HEK293 (cell line): Measurements from ENCODE around the gene MBOAT2.

Experiments
- CTCF ChIA-PET: fragments of 350-600 bp; formaldehyde crosslinking; extraction: SDS; loops from one replicate; lab custom pipeline; 2021; ENCODE audit warnings: antibody characterized with exemption; lab: Yijun Ruan, JAX
- POLR2A ChIA-PET: fragments of 300-600 bp; formaldehyde crosslinking; extraction: SDS; loops from one replicate; lab custom pipeline; 2020; ENCODE audit warnings: antibody characterized with exemption, inconsistent platforms; lab: Yijun Ruan, JAX
- H3K27ac ChIP-seq: fragments of 200-500 bp; sonication (Bioruptor generic); 2 replicates; pipeline ENCODE4 v1.5.1; 2014; ENCODE audit warnings: low read depth, low read length, control low read depth, inconsistent platforms; ENCODE audit errors: extremely low read depth
- H3K36me3 ChIP-seq, 2 experiments: fragments of 200-500 bp in 1 of 2; sonication (Bioruptor generic) in 1 of 2; 1 replicate in 1 of 2; 2 replicates in 1 of 2; pipeline ENCODE4 v1.5.1; 2014 to 2017; ENCODE audit warnings: inconsistent platforms in 2 of 2, low read length in 2 of 2; ENCODE audit not compliant: control insufficient read depth in 2 of 2, insufficient read depth in 1 of 2
- H3K4me1 ChIP-seq: fragments of 200-500 bp; sonication (Bioruptor generic); 2 replicates; pipeline ENCODE4 v1.5.1; 2014; ENCODE audit warnings: mild to moderate bottlenecking, low read length, inconsistent platforms; ENCODE audit not compliant: control insufficient read depth, insufficient read depth
- H3K4me3 ChIP-seq: 2 replicates; pipeline ENCODE4 v1.5.1; 2011; ENCODE audit warnings: low read depth, mild to moderate bottlenecking, control low read depth, low read length, moderate library complexity
- H3K9me3 ChIP-seq: fragments of 200-500 bp; sonication (Bioruptor generic); 2 replicates; pipeline ENCODE4 v1.5.1; 2014; ENCODE audit warnings: low read depth, low read length, inconsistent platforms; ENCODE audit not compliant: control insufficient read depth, insufficient read depth
- GLIS2 ChIP-seq: fragments of 450-650 bp; formaldehyde crosslinking; IDR thresholded peaks from 2 replicates; pipeline ENCODE4 v1.5.1; 2016; ENCODE audit warnings: missing biosample characterization, missing genetic modification characterization
- HOXA7 ChIP-seq: sonication (generic); formaldehyde crosslinking; IDR thresholded peaks from 2 replicates; pipeline ENCODE4 v1.8.1; 2022; ENCODE audit warnings: missing genetic modification reagents, borderline replicate concordance
- KLF10 ChIP-seq: fragments of 450-650 bp; IDR thresholded peaks from 2 replicates; pipeline ENCODE4 v1.5.1; 2018; ENCODE audit warnings: missing biosample characterization, mild to moderate bottlenecking, missing genetic modification characterization
- REPIN1 ChIP-seq: fragments of 450-650 bp; formaldehyde crosslinking; IDR thresholded peaks from 2 replicates; pipeline ENCODE4 v1.5.1; 2017; ENCODE audit warnings: missing biosample characterization, missing genetic modification characterization, low read depth
- SP7 ChIP-seq: fragments of 450-650 bp; formaldehyde crosslinking; IDR thresholded peaks from 2 replicates; pipeline ENCODE4 v1.5.1; 2016; ENCODE audit warnings: missing biosample characterization, missing genetic modification characterization
- YY2 ChIP-seq: fragments of 450-650 bp; formaldehyde crosslinking; IDR thresholded peaks from 2 replicates; pipeline ENCODE4 v1.5.1; 2016; ENCODE audit warnings: missing biosample characterization, missing genetic modification characterization
- ZBTB48 ChIP-seq: fragments of 450-650 bp; formaldehyde crosslinking; IDR thresholded peaks from 2 replicates; pipeline ENCODE4 v1.5.1; 2016; ENCODE audit warnings: missing biosample characterization, missing genetic modification characterization
- ZNF221 ChIP-seq: fragments of 450-650 bp; formaldehyde crosslinking; IDR thresholded peaks from 2 replicates; pipeline ENCODE4 v1.5.1; 2017; ENCODE audit warnings: missing biosample characterization, missing genetic modification characterization, borderline replicate concordance
- ZNF311 ChIP-seq: fragments of 450-650 bp; formaldehyde crosslinking; IDR thresholded peaks from 2 replicates; pipeline ENCODE4 v1.5.1; 2017; ENCODE audit warnings: missing biosample characterization, missing genetic modification characterization, borderline replicate concordance
- ZNF530 ChIP-seq: fragments of 450-650 bp; formaldehyde crosslinking; IDR thresholded peaks from 2 replicates; pipeline ENCODE4 v1.5.1; 2016; ENCODE audit warnings: low read depth, missing biosample characterization, missing genetic modification characterization
- ZNF658 ChIP-seq: fragments of 450-650 bp; formaldehyde crosslinking; IDR thresholded peaks from 2 replicates; pipeline ENCODE4; 2016; ENCODE audit warnings: missing biosample characterization, missing genetic modification characterization
- ZNF777 ChIP-seq: fragments of 450-650 bp; formaldehyde crosslinking; IDR thresholded peaks from 2 replicates; pipeline ENCODE4 v1.5.1; 2017; ENCODE audit warnings: missing biosample characterization, missing genetic modification characterization, borderline replicate concordance
- TF ChIP-seq, protein P1 (sequence below): fragments of 450-650 bp; formaldehyde crosslinking; IDR thresholded peaks from 2 replicates; pipeline ENCODE4 v1.5.1; 2016; ENCODE audit warnings: missing biosample characterization, missing genetic modification characterization, low read depth
- TF ChIP-seq, protein P2 (sequence below): fragments of 450-650 bp; formaldehyde crosslinking; IDR thresholded peaks from 2 replicates; pipeline ENCODE4 v1.5.1; 2017; ENCODE audit warnings: missing biosample characterization, mild to moderate bottlenecking, missing genetic modification characterization, moderate library complexity
- TF ChIP-seq, protein P3 (sequence below): fragments of 450-650 bp; formaldehyde crosslinking; optimal IDR thresholded peaks from 2 replicates; pipeline ENCODE3; 2016; ENCODE audit warnings: missing biosample characterization, mild to moderate bottlenecking, missing genetic modification characterization
- TF ChIP-seq, protein P4 (sequence below): fragments of 450-650 bp; formaldehyde crosslinking; IDR thresholded peaks from 2 replicates; pipeline ENCODE4 v1.5.1; 2016; ENCODE audit warnings: missing biosample characterization, missing genetic modification characterization
- TF ChIP-seq, protein P5 (sequence below): fragments of 450-650 bp; formaldehyde crosslinking; IDR thresholded peaks from 2 replicates; pipeline ENCODE4 v1.5.1; 2016; ENCODE audit warnings: missing biosample characterization, missing genetic modification characterization
- TF ChIP-seq, protein P6 (sequence below): fragments of 450-650 bp; formaldehyde crosslinking; IDR thresholded peaks from 2 replicates; pipeline ENCODE4 v1.5.1; 2016; ENCODE audit warnings: missing biosample characterization, missing genetic modification characterization

The MBOAT2 gene

DNA sequence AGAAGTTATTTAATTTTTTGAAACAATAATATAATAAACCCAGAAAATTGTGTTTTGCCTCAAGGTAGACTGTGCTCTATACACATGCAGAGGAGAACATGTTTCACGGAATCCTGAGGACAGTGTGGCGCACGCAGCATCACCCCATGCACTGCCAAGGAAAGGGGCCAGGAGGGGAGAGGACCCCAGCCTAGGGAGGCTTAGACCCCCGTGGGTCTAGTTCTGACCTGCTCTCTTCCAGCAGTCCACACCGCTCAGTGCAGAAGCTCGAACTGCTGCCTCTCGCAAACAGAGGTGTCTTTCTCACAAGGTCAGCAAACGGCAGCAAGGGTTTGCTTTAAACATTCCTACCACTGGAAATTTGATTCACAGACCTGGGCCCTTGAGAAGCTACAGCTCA, 114.5 kb downstream of the MBOAT2 start (continued):
- TF ChIP-seq, protein P1, sequence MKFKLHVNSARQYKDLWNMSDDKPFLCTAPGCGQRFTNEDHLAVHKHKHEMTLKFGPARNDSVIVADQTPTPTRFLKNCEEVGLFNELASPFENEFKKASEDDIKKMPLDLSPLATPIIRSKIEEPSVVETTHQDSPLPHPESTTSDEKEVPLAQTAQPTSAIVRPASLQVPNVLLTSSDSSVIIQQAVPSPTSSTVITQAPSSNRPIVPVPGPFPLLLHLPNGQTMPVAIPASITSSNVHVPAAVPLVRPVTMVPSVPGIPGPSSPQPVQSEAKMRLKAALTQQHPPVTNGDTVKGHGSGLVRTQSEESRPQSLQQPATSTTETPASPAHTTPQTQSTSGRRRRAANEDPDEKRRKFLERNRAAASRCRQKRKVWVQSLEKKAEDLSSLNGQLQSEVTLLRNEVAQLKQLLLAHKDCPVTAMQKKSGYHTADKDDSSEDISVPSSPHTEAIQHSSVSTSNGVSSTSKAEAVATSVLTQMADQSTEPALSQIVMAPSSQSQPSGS (tag by site-specific recombination) = no peak
- TF ChIP-seq HOXA7 (CRISPR knock-in tag) (no peak), ZNF311 (tag by site-specific recombination) (no peak), ZBTB48 (tag by site-specific recombination) (no peak), GLIS2 (tag by site-specific recombination) (no peak), ZNF777 (tag by site-specific recombination) (no peak), REPIN1 (tag by site-specific recombination) (no peak), ZNF530 (tag by site-specific recombination) (no peak), YY2 (tag by site-specific recombination) (no peak), ZNF221 (tag by site-specific recombination) (no peak)
- TF ChIP-seq, protein P2, sequence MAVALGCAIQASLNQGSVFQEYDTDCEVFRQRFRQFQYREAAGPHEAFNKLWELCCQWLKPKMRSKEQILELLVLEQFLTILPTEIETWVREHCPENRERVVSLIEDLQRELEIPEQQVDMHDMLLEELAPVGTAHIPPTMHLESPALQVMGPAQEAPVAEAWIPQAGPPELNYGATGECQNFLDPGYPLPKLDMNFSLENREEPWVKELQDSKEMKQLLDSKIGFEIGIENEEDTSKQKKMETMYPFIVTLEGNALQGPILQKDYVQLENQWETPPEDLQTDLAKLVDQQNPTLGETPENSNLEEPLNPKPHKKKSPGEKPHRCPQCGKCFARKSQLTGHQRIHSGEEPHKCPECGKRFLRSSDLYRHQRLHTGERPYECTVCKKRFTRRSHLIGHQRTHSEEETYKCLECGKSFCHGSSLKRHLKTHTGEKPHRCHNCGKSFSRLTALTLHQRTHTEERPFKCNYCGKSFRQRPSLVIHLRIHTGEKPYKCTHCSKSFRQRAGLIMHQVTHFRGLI = no peak
- TF ChIP-seq, protein P3, sequence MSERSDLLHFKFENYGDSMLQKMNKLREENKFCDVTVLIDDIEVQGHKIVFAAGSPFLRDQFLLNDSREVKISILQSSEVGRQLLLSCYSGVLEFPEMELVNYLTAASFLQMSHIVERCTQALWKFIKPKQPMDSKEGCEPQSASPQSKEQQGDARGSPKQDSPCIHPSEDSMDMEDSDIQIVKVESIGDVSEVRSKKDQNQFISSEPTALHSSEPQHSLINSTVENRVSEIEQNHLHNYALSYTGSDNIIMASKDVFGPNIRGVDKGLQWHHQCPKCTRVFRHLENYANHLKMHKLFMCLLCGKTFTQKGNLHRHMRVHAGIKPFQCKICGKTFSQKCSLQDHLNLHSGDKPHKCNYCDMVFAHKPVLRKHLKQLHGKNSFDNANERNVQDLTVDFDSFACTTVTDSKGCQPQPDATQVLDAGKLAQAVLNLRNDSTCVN = no peak
- TF ChIP-seq, protein P4, sequence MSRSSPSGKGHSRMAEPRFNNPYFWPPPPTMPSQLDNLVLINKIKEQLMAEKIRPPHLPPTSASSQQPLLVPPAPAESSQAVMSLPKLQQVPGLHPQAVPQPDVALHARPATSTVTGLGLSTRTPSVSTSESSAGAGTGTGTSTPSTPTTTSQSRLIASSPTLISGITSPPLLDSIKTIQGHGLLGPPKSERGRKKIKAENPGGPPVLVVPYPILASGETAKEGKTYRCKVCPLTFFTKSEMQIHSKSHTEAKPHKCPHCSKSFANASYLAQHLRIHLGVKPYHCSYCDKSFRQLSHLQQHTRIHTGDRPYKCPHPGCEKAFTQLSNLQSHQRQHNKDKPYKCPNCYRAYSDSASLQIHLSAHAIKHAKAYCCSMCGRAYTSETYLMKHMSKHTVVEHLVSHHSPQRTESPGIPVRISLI (tag by site-specific recombination) = no peak
- TF ChIP-seq, protein P5, sequence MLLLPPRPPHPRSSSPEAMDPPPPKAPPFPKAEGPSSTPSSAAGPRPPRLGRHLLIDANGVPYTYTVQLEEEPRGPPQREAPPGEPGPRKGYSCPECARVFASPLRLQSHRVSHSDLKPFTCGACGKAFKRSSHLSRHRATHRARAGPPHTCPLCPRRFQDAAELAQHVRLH (tag by site-specific recombination) = no peak

DNA sequence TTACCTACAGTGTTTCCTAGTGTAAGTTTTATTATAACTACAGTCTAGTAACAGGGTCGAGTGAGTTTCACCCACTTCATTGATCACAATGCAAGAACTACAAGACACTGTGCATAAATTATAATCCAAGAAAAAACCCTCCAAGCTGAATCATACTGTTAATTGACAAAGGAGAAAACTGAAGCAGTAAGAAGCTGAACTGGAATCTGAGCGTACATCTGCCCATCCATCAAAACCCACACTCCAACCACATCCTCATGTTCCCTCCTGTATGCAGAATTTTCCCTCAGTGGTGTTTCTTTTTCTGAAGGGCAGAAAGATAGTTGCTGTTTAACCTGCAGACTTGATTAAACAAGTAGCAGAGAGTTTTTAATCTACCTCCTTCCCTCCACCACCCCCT, 116.6 kb downstream of the MBOAT2 start:
- H3K27ac ChIP-seq = no peak overlapping the region
- peaks cover 0 to 11% of the 10 kb centered on the region in 2 experiments; a peak in 1 of 3 replicates for H3K36me3 ChIP-seq
- TF ChIP-seq ZNF658 (tag by site-specific recombination) (no peak), SP7 (tag by site-specific recombination) (peak; percentile 37; the same call in 1 of the 2 replicates), KLF10 (tag by site-specific recombination) (no peak)
- TF ChIP-seq, protein P6, sequence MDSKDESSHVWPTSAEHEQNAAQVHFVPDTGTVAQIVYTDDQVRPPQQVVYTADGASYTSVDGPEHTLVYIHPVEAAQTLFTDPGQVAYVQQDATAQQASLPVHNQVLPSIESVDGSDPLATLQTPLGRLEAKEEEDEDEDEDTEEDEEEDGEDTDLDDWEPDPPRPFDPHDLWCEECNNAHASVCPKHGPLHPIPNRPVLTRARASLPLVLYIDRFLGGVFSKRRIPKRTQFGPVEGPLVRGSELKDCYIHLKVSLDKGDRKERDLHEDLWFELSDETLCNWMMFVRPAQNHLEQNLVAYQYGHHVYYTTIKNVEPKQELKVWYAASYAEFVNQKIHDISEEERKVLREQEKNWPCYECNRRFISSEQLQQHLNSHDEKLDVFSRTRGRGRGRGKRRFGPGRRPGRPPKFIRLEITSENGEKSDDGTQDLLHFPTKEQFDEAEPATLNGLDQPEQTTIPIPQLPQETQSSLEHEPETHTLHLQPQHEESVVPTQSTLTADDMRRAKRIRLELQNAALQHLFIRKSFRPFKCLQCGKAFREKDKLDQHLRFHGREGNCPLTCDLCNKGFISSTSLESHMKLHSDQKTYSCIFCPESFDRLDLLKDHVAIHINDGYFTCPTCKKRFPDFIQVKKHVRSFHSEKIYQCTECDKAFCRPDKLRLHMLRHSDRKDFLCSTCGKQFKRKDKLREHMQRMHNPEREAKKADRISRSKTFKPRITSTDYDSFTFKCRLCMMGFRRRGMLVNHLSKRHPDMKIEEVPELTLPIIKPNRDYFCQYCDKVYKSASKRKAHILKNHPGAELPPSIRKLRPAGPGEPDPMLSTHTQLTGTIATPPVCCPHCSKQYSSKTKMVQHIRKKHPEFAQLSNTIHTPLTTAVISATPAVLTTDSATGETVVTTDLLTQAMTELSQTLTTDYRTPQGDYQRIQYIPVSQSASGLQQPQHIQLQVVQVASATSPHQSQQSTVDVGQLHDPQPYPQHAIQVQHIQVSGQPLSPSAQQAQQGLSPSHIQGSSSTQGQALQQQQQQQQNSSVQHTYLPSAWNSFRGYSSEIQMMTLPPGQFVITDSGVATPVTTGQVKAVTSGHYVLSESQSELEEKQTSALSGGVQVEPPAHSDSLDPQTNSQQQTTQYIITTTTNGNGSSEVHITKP (tag by site-specific recombination) = no peak
- no peaks in the 10 kb centered on the region for H3K9me3 ChIP-seq
- ChIA-PET POLR2A (no interaction called here), CTCF (interaction anchor here (2.2 kb wide), 1 partner anchor 14 kb away, joined by 8 read pairs; no protein-coding TSS in a partner anchor)
- 0 out of 2 replicates have a peak, but pooled peaks cover 3% of the 10 kb centered on the region for H3K4me1 ChIP-seq
- no peak overlapping the region for H3K4me3 ChIP-seq
